Mesodermal cell (in vitro differentiated cells): ENCODE data around the gene PTPRJ.

ENCODE experiments used
- H3K27ac ChIP-seq: 2 replicates; pipeline ENCODE4 v1.7.0; 2013; ENCODE audit warnings: mild to moderate bottlenecking, low read depth, low read length, moderate library complexity; ENCODE audit not compliant: severe bottlenecking
- H3K36me3 ChIP-seq: 2 replicates; pipeline ENCODE4 v1.7.1; 2013; ENCODE audit warnings: mild to moderate bottlenecking, low read length, moderate library complexity; ENCODE audit not compliant: control insufficient read depth, insufficient read depth
- H3K4me1 ChIP-seq: one replicate; pipeline ENCODE4 v1.7.1; 2013; ENCODE audit warnings: mild to moderate bottlenecking, low read length; ENCODE audit not compliant: insufficient read depth, control insufficient read depth, poor library complexity, severe bottlenecking
- H3K4me3 ChIP-seq: 2 replicates; pipeline ENCODE4 v1.7.0; 2013; ENCODE audit warnings: low read length, control low read depth, mild to moderate bottlenecking; ENCODE audit not compliant: insufficient read depth, poor library complexity, severe bottlenecking; ENCODE audit errors: extremely low read depth
- H3K9me3 ChIP-seq: 2 replicates; pipeline ENCODE4 v1.7.1; 2013; ENCODE audit warnings: mild to moderate bottlenecking, low read length, moderate library complexity; ENCODE audit not compliant: control insufficient read depth
- WGBS, 2 experiments: methylation state at CpG; one replicate each; pipeline ENCODE4 v1.1.5; 2013; ENCODE audit warnings: missing lambda C conversion rate in 2 of 2; ENCODE audit not compliant: insufficient coverage in 2 of 2; 5-methylcytosine and 5-hydroxymethylcytosine counted together

The PTPRJ gene

GRCh38 chr11:47971501-47971900, 8.9 kb upstream of the PTPRJ start:
- Histone ChIP-seq H3K9me3 (no peaks in the 10 kb centered on the region), H3K4me3 (no peak overlapping the region), H3K36me3 (no peaks in the 10 kb centered on the region), H3K4me1 (peaks cover 16% of the 10 kb centered on the region), H3K27ac (no peak overlapping the region)
- 63 to 100% methylated on average over 1 of the region's 4 CpGs for WGBS, 2 experiments

DNA sequence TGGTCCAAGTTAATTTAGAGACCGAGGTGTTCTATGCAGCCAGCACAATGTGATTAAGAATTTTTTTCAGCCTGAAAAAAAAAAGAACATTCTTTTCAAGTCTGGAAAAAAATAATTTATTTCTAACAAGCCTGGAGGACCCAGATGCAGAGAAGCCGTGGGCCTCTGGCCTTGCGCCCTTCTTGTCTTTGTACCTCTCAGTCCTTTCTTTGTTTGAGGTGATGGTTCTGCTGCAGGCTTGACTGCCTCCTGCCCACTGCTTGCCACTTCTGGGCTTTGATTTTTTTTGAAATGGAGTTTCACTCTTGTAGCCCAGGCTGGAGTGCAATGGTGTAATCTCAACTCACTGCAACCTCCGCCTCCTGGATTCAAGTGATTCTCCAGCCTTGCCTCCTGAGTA, 7.2 kb upstream of the PTPRJ start:
- H3K9me3 ChIP-seq = no peaks in the 10 kb centered on the region
- no peaks in the 10 kb centered on the region for H3K36me3 ChIP-seq
- no peak overlapping the region for H3K27ac ChIP-seq
- WGBS, 2 experiments = 89 to 96% methylated on average over 3 of the region's 4 CpGs
- peaks cover 16% of the 10 kb centered on the region for H3K4me1 ChIP-seq
- H3K4me3 ChIP-seq = no peak overlapping the region

GRCh38 chr11:47976931-47977330, 3.4 kb upstream of the PTPRJ start:
- Histone ChIP-seq H3K9me3 (no peaks in the 10 kb centered on the region), H3K4me3 (no peak overlapping the region)
- WGBS, 2 experiments = 88% methylated on average over 2 of the region's 2 CpGs; no CpG with 5 or more reads in 1 of the 2 experiments

DNA sequence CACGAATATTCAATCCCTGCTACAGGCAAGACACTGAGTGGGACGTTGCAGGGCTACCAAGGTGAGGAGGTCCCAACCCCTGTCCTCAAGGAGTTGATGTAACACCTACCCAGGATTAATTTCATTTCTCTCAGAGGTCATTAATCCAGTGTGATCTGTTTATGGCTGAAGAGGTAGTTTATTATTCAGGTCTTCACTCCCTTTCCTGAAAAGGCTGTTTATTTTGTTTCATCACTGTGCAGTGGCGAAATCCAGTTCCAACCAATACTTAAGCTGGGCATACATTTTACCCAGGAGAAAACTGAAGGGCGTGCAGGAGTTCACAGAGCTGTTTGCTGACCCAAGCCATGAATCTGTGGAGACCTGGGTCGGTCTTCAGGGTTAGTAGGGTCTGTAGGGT, 2.7 kb upstream of the PTPRJ start:
- WGBS, 2 experiments = 84 to 89% methylated on average over 4 to 5 of the region's 5 CpGs
- Histone ChIP-seq H3K27ac (no peak overlapping the region), H3K4me1 (peaks cover 24% of the 10 kb centered on the region), H3K36me3 (no peaks in the 10 kb centered on the region), H3K4me3 (no peak overlapping the region), H3K9me3 (no peaks in the 10 kb centered on the region)

More at GRCh38 chr11:47976931-47977330, 3.4 kb upstream of the PTPRJ start:
- Histone ChIP-seq H3K4me1 (peaks cover 19% of the 10 kb centered on the region), H3K36me3 (no peaks in the 10 kb centered on the region), H3K27ac (no peak overlapping the region)

GRCh38 chr11:47979378-47980087, 826 bp upstream of the PTPRJ start:
- no peaks in the 10 kb centered on the region for H3K9me3 ChIP-seq
- WGBS, 2 experiments = 33 to 39% methylated on average over 10 to 16 of the region's 18 CpGs
- H3K4me1 ChIP-seq = peaks cover 18% of the 10 kb centered on the region
- H3K27ac ChIP-seq = peak overlapping the region; percentile 73
- no peaks in the 10 kb centered on the region for H3K36me3 ChIP-seq
- peak overlapping the region; percentile 66 for H3K4me3 ChIP-seq

DNA sequence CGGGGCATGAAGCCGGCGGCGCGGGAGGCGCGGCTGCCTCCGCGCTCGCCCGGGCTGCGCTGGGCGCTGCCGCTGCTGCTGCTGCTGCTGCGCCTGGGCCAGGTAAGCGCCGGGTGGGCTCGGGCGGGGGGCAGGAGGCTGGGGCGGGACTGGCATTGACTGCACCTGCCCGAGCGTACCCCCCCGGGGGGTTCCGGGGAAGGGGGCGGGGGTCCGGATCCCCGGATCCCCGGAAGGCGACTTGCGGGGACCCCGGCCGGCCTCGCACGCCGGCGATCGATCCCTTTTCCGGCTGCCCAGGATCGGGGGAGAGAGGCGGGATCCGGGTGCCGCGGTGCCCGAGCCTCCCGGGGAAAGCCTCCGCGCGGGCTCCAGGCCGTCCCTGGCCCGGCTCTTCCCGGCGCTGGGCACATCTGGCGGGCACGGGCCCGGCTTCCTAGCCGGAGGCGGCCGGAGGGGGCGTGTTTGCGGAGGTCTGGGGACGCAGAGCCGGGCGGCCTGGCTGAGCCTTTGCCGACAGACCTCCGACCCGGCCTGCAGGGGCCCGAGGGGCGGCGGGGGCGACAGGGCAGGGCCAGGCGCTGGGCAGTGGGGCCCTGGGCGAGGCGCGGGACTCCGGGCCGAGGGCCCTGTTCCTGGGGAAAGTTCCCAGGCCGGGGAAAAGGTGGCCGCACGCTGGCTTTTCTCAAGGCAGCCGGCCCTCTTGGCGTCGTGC, 705 bp downstream of the PTPRJ start:
- Histone ChIP-seq H3K4me1 (peaks cover 13% of the 10 kb centered on the region), H3K36me3 (no peaks in the 10 kb centered on the region), H3K4me3 (peak overlapping the region; percentile 66), H3K9me3 (no peaks in the 10 kb centered on the region), H3K27ac (no peak overlapping the region)
- 0 to 1% methylated on average over 60 to 69 of the region's 82 CpGs for WGBS, 2 experiments

DNA sequence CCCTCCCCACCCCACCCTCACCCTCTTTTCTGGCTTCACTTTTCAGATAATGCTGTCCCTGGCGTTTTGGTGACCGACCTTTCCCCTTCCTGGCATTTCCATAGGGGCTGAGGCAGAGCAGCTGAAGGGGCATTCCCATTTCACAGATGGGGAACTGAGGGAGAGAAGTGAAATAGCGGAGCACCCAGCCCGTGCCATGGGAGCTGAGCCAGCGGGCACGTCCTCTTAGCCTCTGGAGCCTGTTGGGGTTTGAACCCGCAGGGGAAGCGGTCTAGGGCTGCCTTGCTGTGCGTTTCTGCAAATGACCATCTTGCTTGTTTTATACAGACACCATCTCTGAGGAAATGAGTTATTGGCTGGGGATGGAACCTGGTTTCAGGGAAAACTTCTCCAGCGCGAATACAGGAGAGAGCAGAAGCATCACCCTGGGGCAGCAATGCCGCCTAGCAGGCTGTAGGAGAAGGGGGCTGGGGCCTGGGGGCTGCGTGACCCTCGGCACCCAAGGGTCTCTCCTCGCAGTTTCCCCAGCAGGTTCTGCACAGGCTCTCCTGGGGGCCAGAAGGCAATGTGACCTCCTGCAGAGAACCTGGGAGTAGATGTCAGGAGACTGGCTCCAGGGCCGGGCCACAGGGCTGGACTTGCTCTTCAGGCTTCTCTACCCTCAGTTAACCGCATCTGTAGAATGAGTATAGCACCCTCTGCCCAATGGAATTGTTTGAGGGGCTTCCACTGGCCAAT, 1.5 kb downstream of the PTPRJ start:
- Histone ChIP-seq H3K4me1 (peaks cover 13% of the 10 kb centered on the region), H3K36me3 (no peaks in the 10 kb centered on the region), H3K4me3 (peak overlapping the region; percentile 66), H3K9me3 (no peaks in the 10 kb centered on the region), H3K27ac (no peak overlapping the region)
- 63 to 65% methylated on average over 14 to 16 of the region's 17 CpGs for WGBS, 2 experiments

- H3K36me3 ChIP-seq = no peaks in the 10 kb centered on the region
- no peak overlapping the region for H3K27ac ChIP-seq
- H3K4me1 ChIP-seq = peaks cover 13% of the 10 kb centered on the region
- no peak overlapping the region for H3K4me3 ChIP-seq
- no peaks in the 10 kb centered on the region for H3K9me3 ChIP-seq
These were observed 2.3 kb downstream of the PTPRJ start for GRCh38 chr11:47982616-47983015.

GRCh38 chr11:47983464-47984397, 3.4 kb downstream of the PTPRJ start:
- H3K4me3 ChIP-seq = no peak overlapping the region
- peaks cover 13% of the 10 kb centered on the region for H3K4me1 ChIP-seq
- no peak overlapping the region for H3K27ac ChIP-seq
- H3K9me3 ChIP-seq = no peaks in the 10 kb centered on the region
- H3K36me3 ChIP-seq = no peaks in the 10 kb centered on the region
- 94 to 96% methylated on average over 8 to 10 of the region's 10 CpGs for WGBS, 2 experiments

DNA sequence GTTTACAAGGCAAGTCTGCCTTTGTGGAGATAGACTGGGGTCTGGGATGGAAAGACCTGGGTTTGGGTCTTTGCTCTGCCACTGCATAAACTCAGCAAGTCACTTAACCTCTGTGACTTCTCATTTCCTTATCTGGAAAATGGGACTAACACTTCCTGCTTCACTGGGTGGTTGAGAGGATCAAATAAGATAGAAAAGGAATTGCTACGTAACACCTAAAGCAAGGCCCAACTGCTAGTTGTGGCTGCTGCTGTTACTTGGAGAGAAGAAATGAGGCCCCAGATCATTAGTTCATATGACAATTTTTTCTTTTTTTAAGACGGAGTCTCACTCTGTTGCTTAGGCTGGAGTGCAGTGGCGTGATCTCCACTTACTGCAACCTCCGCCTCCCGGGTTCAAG, 5.9 kb downstream of the PTPRJ start:
- H3K4me1 ChIP-seq = peaks cover 17% of the 10 kb centered on the region
- no peaks in the 10 kb centered on the region for H3K36me3 ChIP-seq
- H3K9me3 ChIP-seq = no peaks in the 10 kb centered on the region
- no peak overlapping the region for H3K4me3 ChIP-seq
- H3K27ac ChIP-seq = no peak overlapping the region
- WGBS, 2 experiments = 96% methylated on average over 5 of the region's 5 CpGs
